Activated CD8-positive, alpha-beta memory T cell treated with anti-CD3 and anti-CD28 coated beads, Interleukin-2, amount 10 ng/mL, durations not matched to agents 7 days and 5 days (primary cell): ENCODE results near the gene RRAD. TPM values are rescaled to one million over a fixed set of nuclear protein-coding genes. Genes with fewer than 3 reads are reported as not detected.

Experiments
- total RNA-seq, 2 experiments: library from RNA; stranded (reverse); gene quantifications; one replicate each; pipeline ENCODE4 v1.2.3, GENCODE V29; 2021

Gene RRAD
- total RNA-seq, 2 experiments from 2014 or later = 0.55 to 2.5 TPM

Other genes with a start within 250 kb of the RRAD start
- gene CMTM4, start 228.8 kb downstream of the RRAD start, total RNA-seq = 1 to 10 TPM; 1.1 to 1.2 TPM
- gene DYNC1LI2, start 173.9 kb downstream of the RRAD start, total RNA-seq = 10 to 100 TPM; 71.6 to 81.0 TPM
- under 1 TPM in 1 of 2 experiments, not detected in 1; 0.47 TPM for gene TERB1, start 124.0 kb downstream of the RRAD start, total RNA-seq
- gene NAE1, start 94.6 kb downstream of the RRAD start, total RNA-seq = 10 to 100 TPM; 81.1 to 88.5 TPM
- not detected for gene CA7, start 81.1 kb downstream of the RRAD start, total RNA-seq
- gene PDP2, start 45.0 kb downstream of the RRAD start, total RNA-seq = 10 to 100 TPM; 29.2 to 33.3 TPM
- not detected for gene CDH16, start 6.7 kb downstream of the RRAD start, total RNA-seq
- gene CIAO2B, start 8.9 kb upstream of the RRAD start, total RNA-seq = 100 to 1,000 TPM; 124 to 131 TPM
- gene CES2, start 10.0 kb upstream of the RRAD start, total RNA-seq = 10 to 100 TPM; 34.1 to 35.5 TPM
- 1 to 10 TPM; 2.3 to 4.5 TPM for gene CES3, start 35.7 kb upstream of the RRAD start, total RNA-seq
- gene CES4A, start 63.1 kb upstream of the RRAD start, total RNA-seq = 10 to 100 TPM in 1 of 2 experiments, 1 to 10 TPM in 1; 8.1 to 11.7 TPM
- 100 to 1,000 TPM; 180 to 196 TPM for gene CBFB, start 103.6 kb upstream of the RRAD start, total RNA-seq
- gene PHAF1, start 184.4 kb upstream of the RRAD start, total RNA-seq = 10 to 100 TPM; 14.2 to 15.2 TPM
- 1 to 10 TPM; 5.6 to 7.9 TPM for gene B3GNT9, start 225.5 kb upstream of the RRAD start, total RNA-seq
- 10 to 100 TPM; 36.4 to 52.6 TPM for gene TRADD, start 234.4 kb upstream of the RRAD start, total RNA-seq
- gene FBXL8, start 234.4 kb upstream of the RRAD start, total RNA-seq = 10 to 100 TPM; 15.7 to 24.5 TPM
- gene HSF4, start 239.2 kb upstream of the RRAD start, total RNA-seq = 10 to 100 TPM; 15.0 to 43.7 TPM
- gene NOL3, start 245.0 kb upstream of the RRAD start, total RNA-seq = 10 to 100 TPM in 1 of 2 experiments, 1 to 10 TPM in 1; 3.3 to 10.3 TPM